IMR-90 (cell line): Measurements from ENCODE around the gene MRM2.

Experiments used
- BHLHE40 ChIP-seq: fragments of 150-350 bp; IDR thresholded peaks from 2 replicates; pipeline ENCODE4 v1.6.1; 2016; ENCODE audit warnings: mild to moderate bottlenecking, low read depth, low read length
- CEBPB ChIP-seq: IDR thresholded peaks from 2 replicates; pipeline ENCODE4 v1.6.1; 2012; ENCODE audit warnings: low read depth, low read length, improper control_type of control experiment
- CTCF ChIP-seq: conservative IDR thresholded peaks from 2 replicates; pipeline ENCODE4 v1.5.1; 2012; ENCODE audit warnings: mild to moderate bottlenecking, low read depth, low read length, improper control_type of control experiment
- ELK1 ChIP-seq: fragments of 150-350 bp; IDR thresholded peaks from 2 replicates; pipeline ENCODE4 v1.6.1; 2016; ENCODE audit warnings: low read depth, mild to moderate bottlenecking, low read length, moderate library complexity, borderline replicate concordance
- FOS ChIP-seq: fragments of 150-350 bp; IDR thresholded peaks from 2 replicates; pipeline ENCODE4 v1.6.1; 2016; ENCODE audit warnings: low read depth, low read length
- MAFK ChIP-seq: IDR thresholded peaks from 2 replicates; pipeline ENCODE4 v1.6.1; 2012; ENCODE audit warnings: low read depth, low read length, improper control_type of control experiment
- MAZ ChIP-seq: IDR thresholded peaks from 2 replicates; pipeline ENCODE4 v1.6.1; 2012; ENCODE audit warnings: low read depth, mild to moderate bottlenecking, low read length, improper control_type of control experiment, moderate library complexity, borderline replicate concordance
- NFE2L2 ChIP-seq: fragments of 150-350 bp; IDR thresholded peaks from 2 replicates; pipeline ENCODE4 v1.6.1; 2016; ENCODE audit warnings: low read depth, mild to moderate bottlenecking, low read length
- POLR2A ChIP-seq: IDR thresholded peaks from 2 replicates; pipeline ENCODE4 v1.6.1; 2012; ENCODE audit warnings: mild to moderate bottlenecking, low read depth, low read length
- RAD21 ChIP-seq: IDR thresholded peaks from 2 replicates; pipeline ENCODE4 v1.6.1; 2012; ENCODE audit warnings: low read length, improper control_type of control experiment
- RCOR1 ChIP-seq: IDR thresholded peaks from 2 replicates; pipeline ENCODE4 v1.6.1; 2012; ENCODE audit warnings: mild to moderate bottlenecking, low read length, improper control_type of control experiment; ENCODE audit not compliant: insufficient replicate concordance
- RFX5 ChIP-seq: IDR thresholded peaks from 2 replicates; pipeline ENCODE4 v1.8.0; 2012; ENCODE audit warnings: low read depth, mild to moderate bottlenecking, low read length, moderate library complexity
- SMC3 ChIP-seq: fragments of 150-350 bp; IDR thresholded peaks from 2 replicates; pipeline ENCODE4 v1.6.1; 2016; ENCODE audit warnings: low read depth, mild to moderate bottlenecking, antibody characterized with exemption, low read length, moderate library complexity
- USF2 ChIP-seq: fragments of 150-350 bp; IDR thresholded peaks from 2 replicates; pipeline ENCODE4 v1.6.1; 2017; ENCODE audit warnings: mild to moderate bottlenecking, antibody characterized with exemption, low read length, low read depth

DNA sequence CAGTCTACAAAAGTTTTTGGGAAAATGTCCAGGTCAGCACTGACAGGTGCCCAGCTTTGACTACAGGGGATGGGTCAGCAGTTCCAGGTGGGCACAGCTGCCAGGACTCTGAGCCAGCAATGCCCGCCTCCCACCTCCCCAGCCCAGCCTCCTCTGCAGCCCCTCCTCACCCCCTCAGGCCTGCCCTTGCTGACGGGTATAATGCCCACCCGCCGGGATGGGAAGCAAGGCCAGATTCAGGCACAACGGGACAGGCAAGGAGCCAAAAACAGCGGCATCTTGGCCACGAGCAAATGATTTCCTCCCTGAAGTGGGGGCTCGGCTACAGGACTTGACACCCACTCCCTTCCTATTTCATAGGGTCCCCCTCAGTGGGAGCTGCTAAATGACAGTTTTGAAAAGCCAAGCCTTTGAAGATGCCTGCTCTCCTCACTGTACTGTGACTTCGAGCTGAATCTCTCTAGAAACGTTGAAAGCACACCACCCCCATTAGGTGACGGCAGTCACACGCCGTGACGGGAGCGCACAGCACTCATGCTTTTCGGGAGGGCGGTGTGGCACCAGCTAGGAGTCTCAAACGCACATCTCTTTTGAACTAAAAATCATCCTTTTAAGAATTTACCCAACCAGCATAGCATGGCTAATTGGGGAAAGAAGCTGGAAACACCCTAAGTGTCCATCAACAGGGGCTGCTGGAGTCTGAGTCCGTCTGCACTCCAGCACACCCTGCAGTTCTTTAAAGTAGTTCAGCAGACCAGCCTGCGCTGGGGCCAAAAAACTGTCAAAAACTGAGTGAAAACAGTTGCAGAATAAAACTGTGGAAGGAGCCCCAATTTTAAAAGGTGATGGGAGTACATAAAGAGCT, 38.9 kb downstream of the MRM2 start:
- TF ChIP-seq CTCF (no peak), FOS (no peak), POLR2A (no peak), NFE2L2 (no peak), RFX5 (no peak), RAD21 (no peak), USF2 (no peak), BHLHE40 (no peak), SMC3 (no peak), CEBPB (no peak), ELK1 (no peak), RCOR1 (no peak), MAFK (no peak), MAZ (no peak)
